GM12892 (cell line): ENCODE results near the gene ATP8A1.

ENCODE experiments used
- POLR2A ChIP-seq: IDR thresholded peaks from 2 replicates; pipeline ENCODE4 v1.6.1; 2011; ENCODE audit warnings: low read depth, low read length, control low read depth
- POLR2AphosphoS5 ChIP-seq: IDR thresholded peaks from 2 replicates; pipeline ENCODE4 v1.6.1; 2011; ENCODE audit warnings: low read depth, low read length, control low read depth
- TAF1 ChIP-seq: IDR thresholded peaks from 2 replicates; pipeline ENCODE4 v1.6.1; 2011; ENCODE audit warnings: low read depth, mild to moderate bottlenecking, control low read depth, low read length, borderline replicate concordance

GRCh38 chr4:42417550-42417949, 239.4 kb downstream of the ATP8A1 start:
- TF ChIP-seq POLR2A = no peak
- no peak for TF ChIP-seq POLR2AphosphoS5
- TF ChIP-seq TAF1 = no peak
